GM19023 (cell line): Measurements from ENCODE around the gene AOC3.
"Not testable (repeated sequence)": the region's sequence is repeated elsewhere in the genome, so short reads cannot be mapped to it uniquely, and the experiment has no call there.

ENCODE experiments used
- ATAC-seq: cut with Tn5 transposase; IDR thresholded peaks from one replicate; pipeline ENCODE4 v1.9.1; 2021; ENCODE audit warnings: mild to moderate bottlenecking, moderate library complexity; ENCODE audit not compliant: unreplicated experiment

The AOC3 gene

DNA sequence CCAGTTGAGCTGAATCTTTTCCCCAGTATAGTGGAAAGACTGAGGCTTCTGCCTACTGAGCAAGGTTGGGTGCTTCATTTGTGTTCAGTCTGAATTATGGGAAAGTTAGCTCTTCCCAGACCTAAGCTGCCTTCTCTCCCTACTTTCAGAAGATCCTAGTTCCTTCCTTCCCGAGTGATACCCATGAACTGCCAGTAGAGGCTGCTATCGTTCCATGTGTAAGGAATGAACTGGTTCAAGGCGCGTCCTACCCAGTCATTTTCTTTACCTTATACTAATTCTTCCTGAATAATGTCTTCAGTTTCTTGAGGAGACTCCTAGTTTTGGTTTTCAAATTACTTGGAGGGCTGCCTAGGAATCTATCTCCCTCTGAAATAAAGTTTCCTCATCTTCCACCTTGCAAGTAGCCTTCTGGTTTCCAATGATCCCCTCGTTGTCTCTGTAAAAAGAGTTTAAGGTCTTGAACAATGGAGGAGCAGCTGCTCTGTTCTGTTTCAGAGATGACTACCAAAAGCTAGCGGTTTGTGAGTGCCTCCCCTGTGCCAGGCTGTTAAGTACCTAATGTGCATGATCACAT, 7.6 kb upstream of the AOC3 start:
- no peak for ATAC-seq

DNA sequence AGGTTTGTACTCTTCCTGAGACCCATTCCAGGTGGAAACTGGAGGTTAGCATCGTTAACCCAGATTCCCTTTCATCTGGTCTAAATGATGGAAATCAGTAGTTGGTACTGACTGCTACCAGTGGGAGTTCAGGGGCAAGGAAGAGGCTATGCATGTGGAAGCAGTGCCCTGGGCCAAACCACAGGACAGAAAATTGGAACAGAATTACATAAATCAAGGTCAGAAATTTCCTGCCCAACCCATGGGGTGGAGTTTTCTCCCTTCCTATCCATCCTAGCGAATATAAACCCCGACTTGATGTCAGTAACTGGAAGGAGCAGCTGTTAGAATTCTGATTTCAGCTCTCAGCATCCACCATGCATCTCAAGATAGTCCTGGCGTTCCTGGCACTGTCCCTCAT, 6.7 kb upstream of the AOC3 start, which contains the start of gene AOC2:
AOC2 (plus strand) TSS at position 310 of the 400 bp plus-strand sequence; CDS start at position 357, 47 bp downstream.
- ATAC-seq, result no peak

DNA sequence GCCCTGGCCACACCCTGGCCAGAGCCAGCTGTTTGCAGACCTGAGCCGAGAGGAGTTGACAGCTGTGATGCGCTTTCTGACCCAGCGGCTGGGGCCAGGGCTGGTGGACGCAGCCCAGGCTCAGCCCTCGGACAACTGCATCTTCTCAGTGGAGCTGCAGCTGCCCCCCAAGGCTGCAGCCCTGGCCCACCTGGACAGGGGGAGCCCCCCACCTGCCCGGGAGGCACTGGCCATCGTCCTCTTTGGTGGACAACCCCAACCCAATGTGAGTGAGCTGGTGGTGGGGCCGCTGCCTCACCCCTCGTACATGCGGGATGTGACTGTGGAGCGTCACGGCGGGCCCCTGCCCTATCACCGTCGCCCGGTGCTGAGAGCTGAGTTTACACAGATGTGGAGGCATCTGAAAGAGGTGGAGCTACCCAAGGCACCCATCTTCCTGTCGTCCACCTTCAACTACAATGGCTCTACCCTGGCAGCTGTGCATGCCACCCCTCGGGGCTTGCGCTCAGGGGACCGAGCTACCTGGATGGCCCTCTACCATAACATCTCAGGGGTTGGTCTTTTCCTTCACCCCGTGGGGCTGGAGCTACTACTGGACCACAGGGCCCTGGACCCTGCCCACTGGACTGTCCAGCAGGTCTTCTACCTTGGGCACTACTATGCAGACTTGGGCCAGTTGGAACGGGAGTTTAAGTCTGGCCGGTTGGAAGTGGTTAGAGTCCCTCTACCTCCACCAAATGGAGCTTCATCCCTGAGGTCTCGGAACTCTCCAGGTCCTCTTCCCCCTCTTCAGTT, 6.0 kb upstream of the AOC3 start:
- ATAC-seq, result no peak

DNA sequence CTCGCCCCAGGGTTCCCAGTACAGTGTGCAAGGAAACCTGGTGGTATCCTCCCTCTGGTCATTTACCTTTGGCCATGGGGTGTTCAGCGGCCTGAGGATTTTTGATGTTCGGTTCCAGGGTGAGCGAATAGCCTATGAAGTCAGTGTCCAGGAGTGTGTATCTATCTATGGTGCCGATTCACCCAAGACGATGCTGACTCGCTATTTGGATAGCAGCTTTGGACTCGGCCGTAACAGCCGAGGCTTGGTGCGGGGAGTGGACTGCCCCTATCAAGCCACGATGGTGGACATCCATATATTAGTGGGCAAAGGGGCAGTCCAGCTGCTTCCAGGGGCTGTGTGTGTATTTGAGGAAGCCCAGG, 5.5 kb upstream of the AOC3 start:
- no peak for ATAC-seq

DNA sequence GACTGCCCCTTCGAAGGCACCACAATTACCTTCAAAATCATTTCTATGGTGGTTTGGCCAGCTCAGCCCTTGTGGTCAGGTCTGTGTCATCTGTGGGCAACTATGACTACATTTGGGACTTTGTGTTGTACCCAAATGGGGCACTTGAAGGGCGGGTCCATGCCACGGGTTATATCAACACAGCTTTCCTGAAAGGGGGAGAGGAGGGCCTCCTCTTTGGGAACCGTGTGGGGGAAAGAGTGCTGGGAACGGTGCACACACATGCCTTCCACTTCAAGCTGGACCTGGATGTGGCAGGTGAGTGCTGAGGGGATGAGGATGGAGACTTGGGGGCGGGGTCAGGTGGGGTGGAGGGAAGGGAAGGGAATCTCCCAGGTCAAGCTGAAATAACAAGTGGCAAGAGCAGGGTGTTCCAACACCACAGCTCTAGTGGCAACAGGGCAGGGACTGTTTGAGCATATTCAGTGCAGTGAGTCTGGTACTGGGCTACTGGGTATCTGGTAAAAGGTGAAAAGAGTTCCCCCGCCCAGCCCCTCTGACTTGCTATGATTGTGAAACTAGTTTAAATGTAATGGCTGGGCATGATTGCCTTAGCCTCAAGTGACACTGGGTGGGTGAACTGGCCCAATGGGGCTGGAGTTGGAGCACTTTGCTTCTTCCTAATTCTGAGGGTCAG, 4.9 kb upstream of the AOC3 start:
- no peak for ATAC-seq

DNA sequence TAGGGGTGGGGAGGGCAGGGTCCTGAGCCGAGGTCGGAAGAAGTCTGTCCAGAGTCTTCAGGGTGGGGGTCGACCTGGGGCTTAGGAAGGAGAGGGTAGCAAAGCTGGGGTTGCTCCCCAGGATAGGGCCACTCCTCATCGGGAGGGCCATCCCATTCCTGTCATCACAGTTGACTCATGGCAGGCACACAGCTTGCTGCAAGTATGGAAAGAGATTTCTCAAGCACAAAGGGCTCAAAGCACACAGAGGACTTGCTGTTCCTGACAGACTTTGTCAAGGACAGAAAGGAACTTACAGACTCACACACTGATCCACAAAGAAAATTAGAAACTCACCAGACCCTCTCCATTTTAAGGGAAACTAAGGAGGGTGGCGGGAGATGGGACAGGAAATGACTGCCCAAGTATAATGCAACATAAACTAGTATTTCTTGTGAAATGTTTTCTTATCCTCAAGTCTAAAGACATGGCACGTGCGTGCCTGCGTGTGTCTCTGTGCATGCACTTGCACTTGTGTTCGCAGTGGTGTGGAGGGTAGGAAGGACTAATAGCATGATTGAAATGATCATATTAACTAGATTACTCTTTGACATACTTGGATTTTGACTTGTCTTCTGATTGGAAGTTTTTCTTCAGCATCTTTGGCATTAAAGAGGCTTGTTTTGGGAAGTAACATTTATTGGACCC, 4.3 kb upstream of the AOC3 start:
- no peak for ATAC-seq

DNA sequence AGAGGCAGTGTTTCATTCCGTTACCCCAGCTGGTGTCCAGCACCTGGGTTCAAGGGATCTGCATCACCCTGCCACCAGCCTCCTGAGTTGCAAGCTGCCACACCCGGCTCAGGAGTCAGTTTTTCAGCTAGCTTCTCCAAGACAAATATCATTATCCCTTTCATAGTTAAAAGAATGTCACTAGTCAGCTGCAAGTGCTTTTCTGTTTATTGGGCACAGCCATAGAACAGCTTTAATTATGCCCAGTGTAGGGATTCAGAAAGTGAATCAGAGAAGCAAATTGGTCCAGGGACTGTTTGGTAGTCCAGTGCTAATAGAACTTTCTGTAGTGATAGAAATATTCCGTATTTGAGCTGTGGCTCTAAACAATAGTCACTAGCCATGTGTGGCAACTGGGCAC, 2.9 kb upstream of the AOC3 start:
- no peak for ATAC-seq

DNA sequence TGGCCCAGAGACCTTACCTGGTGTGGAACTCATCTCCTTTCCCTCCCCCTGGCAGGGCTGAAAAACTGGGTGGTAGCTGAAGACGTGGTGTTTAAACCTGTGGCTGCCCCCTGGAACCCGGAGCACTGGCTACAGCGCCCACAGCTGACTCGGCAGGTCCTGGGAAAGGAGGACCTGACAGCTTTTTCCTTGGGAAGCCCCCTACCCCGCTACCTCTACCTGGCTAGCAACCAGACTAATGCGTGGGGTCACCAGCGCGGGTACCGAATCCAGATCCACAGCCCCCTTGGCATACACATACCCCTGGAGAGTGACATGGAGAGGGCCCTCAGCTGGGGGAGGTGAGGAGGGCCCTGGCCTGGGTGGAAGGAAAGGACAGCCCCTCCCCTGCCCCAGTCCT, 2.0 kb upstream of the AOC3 start:
- ATAC-seq, result no peak

DNA sequence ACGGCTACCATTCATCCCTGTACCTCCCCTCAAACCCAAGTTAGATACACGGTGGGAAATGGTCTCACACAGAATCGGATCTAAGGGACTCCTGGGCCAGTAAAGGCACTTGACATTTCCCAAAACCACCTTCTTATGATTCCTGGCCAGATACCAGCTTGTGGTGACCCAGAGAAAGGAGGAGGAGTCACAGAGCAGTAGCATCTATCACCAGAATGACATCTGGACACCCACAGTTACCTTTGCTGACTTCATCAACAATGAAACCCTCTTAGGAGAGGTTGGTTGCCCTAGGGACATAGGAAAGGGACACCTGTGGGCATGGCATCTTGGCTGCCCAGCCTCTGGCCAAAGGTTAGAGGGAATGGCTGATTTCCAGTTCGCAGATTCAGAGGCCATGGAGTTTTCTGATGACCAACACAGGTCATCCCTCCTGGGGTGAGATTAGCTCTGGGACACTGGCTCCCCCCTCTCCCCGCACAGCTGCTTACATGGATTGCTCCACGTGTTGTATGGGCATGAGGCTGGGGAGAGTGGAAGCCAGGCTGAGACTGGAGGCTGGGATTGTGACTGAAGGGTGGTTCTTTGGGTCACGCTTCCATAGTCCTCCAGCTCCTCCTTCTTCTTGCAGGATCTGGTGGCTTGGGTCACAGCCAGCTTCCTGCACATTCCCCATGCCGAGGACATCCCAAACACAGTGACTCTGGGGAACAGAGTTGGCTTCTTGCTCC, 1.4 kb upstream of the AOC3 start:
- ATAC-seq, result no peak

DNA sequence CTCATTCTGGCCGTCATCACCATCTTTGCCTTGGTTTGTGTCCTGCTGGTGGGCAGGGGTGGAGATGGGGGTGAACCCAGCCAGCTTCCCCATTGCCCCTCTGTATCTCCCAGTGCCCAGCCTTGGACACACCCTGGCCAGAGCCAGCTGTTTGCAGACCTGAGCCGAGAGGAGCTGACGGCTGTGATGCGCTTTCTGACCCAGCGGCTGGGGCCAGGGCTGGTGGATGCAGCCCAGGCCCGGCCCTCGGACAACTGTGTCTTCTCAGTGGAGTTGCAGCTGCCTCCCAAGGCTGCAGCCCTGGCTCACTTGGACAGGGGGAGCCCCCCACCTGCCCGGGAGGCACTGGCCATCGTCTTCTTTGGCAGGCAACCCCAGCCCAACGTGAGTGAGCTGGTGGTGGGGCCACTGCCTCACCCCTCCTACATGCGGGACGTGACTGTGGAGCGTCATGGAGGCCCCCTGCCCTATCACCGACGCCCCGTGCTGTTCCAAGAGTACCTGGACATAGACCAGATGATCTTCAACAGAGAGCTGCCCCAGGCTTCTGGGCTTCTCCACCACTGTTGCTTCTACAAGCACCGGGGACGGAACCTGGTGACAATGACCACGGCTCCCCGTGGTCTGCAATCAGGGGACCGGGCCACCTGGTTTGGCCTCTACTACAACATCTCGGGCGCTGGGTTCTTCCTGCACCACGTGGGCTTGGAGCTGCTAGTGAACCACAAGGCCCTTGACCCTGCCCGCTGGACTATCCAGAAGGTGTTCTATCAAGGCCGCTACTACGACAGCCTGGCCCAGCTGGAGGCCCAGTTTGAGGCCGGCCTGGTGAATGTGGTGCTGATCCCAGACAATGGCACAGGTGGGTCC, 607 bp downstream of the AOC3 start:
- ATAC-seq, result not testable (repeated sequence)

DNA sequence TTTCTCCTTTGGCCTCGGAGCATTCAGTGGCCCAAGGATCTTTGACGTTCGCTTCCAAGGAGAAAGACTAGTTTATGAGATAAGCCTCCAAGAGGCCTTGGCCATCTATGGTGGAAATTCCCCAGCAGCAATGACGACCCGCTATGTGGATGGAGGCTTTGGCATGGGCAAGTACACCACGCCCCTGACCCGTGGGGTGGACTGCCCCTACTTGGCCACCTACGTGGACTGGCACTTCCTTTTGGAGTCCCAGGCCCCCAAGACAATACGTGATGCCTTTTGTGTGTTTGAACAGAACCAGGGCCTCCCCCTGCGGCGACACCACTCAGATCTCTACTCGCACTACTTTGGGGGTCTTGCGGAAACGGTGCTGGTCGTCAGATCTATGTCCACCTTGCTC, 1.4 kb downstream of the AOC3 start:
- no peak for ATAC-seq

DNA sequence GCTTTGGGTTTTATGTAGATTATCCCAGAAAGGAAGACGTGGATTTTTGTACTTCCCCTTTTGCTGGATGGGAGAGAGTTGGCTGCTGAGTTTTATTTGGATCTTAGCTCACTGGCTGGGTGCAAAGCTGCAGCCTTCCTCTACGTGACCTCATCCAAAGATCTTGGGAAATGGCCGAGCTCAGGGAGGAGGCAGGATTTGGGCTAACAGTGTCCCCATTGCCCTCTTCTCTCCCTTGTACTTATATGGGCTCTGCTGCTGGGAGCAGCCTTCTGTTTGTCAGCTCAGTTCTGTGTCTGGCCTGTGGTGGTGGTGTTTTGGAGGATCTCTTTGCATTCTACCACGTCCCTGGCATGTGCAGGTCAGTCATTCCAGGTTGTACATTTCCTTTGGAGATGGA, 2.0 kb downstream of the AOC3 start:
- ATAC-seq, result no peak

DNA sequence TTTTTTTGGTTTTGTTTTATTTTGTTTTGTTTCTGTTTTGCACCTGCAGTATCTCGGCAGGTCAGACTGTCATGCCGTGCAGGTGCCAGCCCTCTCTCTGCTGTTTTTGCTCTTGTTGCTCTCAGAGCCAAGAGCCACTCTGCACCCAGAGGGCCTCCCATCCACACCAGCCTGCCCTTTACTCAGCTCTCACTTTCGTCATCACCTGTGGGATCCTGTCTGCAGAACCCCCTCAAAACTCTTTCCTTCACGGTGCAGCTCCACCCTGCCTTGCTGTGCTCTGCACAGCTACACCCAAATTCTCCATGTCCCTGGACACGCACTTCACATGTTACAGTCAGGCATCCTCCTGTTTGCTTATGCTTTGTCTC, 2.6 kb downstream of the AOC3 start:
- no peak for ATAC-seq

DNA sequence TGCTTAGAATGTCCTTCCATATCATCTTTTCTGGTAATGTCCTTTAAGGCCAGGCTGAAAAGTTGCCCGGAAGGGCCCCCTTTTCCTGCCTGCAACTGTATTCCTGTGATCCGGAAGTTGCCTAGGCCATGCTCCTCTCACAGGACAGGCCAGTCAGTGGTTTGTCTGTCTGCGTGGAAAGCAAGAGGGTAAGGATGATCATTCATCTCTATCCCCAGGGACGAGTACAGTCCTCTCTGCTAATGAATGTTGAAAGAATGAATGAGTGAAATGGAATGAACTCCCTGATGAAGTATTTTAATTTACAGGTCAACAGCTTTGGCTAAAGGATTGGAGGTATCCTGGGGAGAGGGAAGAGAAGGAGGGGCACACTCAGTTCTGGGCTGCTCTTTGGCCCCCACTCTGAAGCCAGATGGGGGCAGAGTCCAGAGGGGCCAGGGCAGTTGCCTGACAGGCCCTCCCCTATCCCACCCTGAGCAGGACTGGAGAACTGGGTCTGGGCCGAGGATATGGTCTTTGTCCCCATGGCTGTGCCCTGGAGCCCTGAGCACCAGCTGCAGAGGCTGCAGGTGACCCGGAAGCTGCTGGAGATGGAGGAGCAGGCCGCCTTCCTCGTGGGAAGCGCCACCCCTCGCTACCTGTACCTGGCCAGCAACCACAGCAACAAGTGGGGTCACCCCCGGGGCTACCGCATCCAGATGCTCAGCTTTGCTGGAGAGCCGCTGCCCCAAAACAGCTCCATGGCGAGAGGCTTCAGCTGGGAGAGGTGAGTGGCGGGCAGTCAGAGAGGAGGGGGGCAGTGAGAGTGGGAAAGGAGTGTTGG, 3.2 kb downstream of the AOC3 start:
- no peak for ATAC-seq

DNA sequence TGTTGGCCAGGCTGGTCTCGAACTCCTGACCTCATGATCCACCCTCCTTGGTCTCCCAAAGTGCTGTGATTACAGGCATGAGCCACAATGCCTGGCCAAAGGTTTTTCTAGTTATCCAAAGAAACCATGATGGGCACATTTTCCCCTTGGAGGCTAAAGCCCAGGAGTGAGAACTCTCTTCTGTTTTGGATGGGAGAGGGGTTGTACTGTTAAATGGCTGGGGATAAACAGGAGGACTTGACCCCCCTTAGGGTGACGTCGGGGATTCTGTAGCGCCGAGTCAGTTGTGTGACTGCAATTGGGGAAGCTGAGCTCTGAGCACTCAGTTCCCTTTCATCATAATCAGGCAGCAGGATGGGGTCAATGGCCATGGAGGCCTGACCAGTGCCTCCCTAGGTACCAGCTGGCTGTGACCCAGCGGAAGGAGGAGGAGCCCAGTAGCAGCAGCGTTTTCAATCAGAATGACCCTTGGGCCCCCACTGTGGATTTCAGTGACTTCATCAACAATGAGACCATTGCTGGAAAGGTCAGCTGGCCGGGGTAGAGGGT, 4.1 kb downstream of the AOC3 start:
- no peak for ATAC-seq

DNA sequence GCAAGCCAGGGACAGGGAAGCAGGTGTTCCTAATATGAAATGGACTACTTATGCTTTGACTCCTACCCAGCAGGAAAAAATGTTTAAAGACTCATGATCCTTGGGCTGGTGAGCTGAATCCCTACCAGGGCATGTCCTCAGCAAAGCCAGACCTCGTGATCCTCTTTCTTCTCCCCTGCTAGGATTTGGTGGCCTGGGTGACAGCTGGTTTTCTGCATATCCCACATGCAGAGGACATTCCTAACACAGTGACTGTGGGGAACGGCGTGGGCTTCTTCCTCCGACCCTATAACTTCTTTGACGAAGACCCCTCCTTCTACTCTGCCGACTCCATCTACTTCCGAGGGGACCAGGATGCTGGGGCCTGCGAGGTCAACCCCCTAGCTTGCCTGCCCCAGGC, 5.1 kb downstream of the AOC3 start:
- not testable (repeated sequence) for ATAC-seq

DNA sequence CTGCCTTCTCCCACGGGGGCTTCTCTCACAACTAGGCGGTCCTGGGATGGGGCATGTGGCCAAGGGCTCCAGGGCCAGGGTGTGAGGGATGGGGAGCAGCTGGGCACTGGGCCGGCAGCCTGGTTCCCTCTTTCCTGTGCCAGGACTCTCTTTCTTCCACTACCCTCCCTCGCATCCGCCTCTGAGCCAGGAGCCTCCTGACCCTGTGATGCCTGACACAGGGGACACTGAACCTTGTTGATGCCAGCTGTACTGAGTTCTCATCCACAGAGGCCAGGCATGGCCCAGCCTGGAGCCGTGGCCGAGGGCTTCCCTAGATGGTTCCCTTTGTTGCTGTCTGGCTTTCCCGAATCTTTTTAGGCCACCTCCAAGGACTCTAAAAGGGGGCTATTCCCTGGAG, 5.5 kb downstream of the AOC3 start:
- not testable (repeated sequence) for ATAC-seq

DNA sequence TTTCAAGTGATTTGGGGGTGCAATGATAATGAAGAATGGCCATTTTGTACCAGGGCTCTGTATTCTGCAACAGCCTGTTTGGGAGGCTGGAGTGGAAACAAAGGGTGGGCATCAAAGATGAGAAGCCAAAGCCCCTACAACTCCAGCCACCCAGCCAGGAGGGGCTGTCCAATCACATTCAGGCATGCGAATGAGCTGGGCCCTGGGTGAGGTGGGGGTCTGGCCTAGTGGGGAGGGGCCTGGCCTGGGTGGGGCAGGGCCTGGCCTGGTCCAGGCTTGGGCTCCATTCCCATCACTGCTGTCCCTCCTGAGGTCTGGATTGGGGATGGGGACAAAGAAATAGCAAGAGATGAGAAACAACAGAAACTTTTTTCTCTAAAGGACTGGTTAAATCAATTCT, 6.4 kb downstream of the AOC3 start:
- ATAC-seq, result no peak

DNA sequence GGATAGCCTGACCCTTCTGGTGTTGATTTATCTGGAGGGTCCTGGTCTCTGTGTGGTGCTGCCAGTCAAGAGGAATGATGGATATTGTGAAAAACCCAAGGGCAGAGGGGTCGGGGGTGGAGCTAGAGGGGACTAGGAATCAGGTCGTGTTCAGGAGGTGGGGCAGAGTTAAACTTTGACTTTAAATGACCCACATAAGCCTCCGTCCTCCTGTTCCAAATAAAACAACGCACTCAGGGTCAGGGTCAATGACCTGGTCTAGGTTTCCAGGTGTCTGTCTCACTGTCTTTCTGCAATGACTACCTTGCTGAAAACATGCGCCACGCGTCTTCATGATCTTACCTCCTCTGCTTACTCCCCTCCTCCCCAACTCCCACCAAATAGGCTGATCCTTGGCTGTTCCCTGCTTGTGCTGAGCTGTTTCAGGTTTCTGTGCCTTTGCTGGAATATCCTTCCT, 14.7 kb downstream of the AOC3 start:
- no peak for ATAC-seq
